GM12878 (cell line): Measurements from ENCODE around the gene ICA1. TPM values are rescaled to one million over a fixed set of nuclear protein-coding genes. Genes with fewer than 3 reads are reported as not detected.

Source experiments
- ATAC-seq: fragments of 200-7000 bp; cut with Tn5 transposase; 3 replicates; pipeline ENCODE4 v1.9.1; 2020; ENCODE audit warnings: mild to moderate bottlenecking, moderate library complexity
- BruUV-seq: library from RNA; stranded (reverse); fragments of 400-500 nt; replicated peaks from 2 replicates; lab custom pipeline; 2021; lab: Mats Ljungman, UMichigan
- CTCF ChIA-PET: fragments of 300-600 bp; sonication (Branson Sonifier 250); formaldehyde crosslinking; extraction: SDS; loops from one replicate; lab custom pipeline; 2021; ENCODE audit warnings: inconsistent platforms; lab: Yijun Ruan, JAX
- POLR2A ChIA-PET: fragments of 350-600 bp; formaldehyde crosslinking; extraction: SDS; loops from one replicate; lab custom pipeline; 2021; ENCODE audit warnings: inconsistent platforms; lab: Charles Lee
- RAD21 ChIA-PET: fragments of 300-600 bp; sonication (Branson Sonifier 250); formaldehyde crosslinking; loops from one replicate; lab custom pipeline; 2023; ENCODE audit warnings: antibody characterized with exemption; ENCODE audit not compliant: unreplicated experiment; lab: Charles Lee
- SMC1A ChIA-PET: fragments of 300-600 bp; sonication (Branson Sonifier 250); formaldehyde crosslinking; loops from one replicate; lab custom pipeline; 2023; ENCODE audit not compliant: unreplicated experiment, uncharacterized antibody; lab: Charles Lee
- DNase-seq: peaks from one replicate; pipeline ENCODE4 v3.0.0-alpha.2; 2011; ENCODE audit warnings: low read depth, low spot score
- FAIRE-seq: peaks from 3 replicates; lab custom pipeline; 2011; peaks lifted over from hg19 to GRCh38; lab: Jason Lieb, UNC
- H2AFZ ChIP-seq: 2 replicates; pipeline ENCODE4 v1.6.0; 2011; ENCODE audit warnings: low read depth, low read length, control low read depth; ENCODE audit not compliant: control insufficient read depth
- H3K27ac ChIP-seq: 2 replicates; pipeline ENCODE4 v1.5.1; 2011; ENCODE audit warnings: control low read depth; ENCODE audit not compliant: control insufficient read depth, insufficient read depth
- H3K27me3 ChIP-seq, 2 experiments: replicated peaks in 1 of 2; 2 replicates each; pipeline versions ENCODE4 v1.6.0 to v1.6.1; 2011; ENCODE audit warnings: low read length in 1 of 2; ENCODE audit not compliant: control insufficient read depth in 2 of 2, insufficient read depth in 2 of 2
- H3K36me3 ChIP-seq, 2 experiments: 2 replicates each; pipeline ENCODE4 v1.5.1; 2011; ENCODE audit warnings: low read length in 1 of 2; ENCODE audit not compliant: control insufficient read depth in 2 of 2, insufficient read depth in 2 of 2
- H3K4me1 ChIP-seq: 2 replicates; pipeline ENCODE4 v1.6.1; 2011; ENCODE audit warnings: mild to moderate bottlenecking, low read length, moderate library complexity, mixed read lengths; ENCODE audit not compliant: control insufficient read depth, insufficient read depth
- H3K4me2 ChIP-seq: 2 replicates; pipeline ENCODE4 v1.6.0; 2011; ENCODE audit warnings: control low read depth; ENCODE audit not compliant: control insufficient read depth, insufficient read depth
- H3K4me3 ChIP-seq: fragments of 200-600 bp; sonication (generic); 2 replicates; pipeline ENCODE4 v1.5.1; 2016
- H3K79me2 ChIP-seq: 2 replicates; pipeline ENCODE4 v1.6.0; 2011; ENCODE audit warnings: low read length; ENCODE audit not compliant: control insufficient read depth, insufficient read depth
- H3K9ac ChIP-seq: 2 replicates; pipeline ENCODE4 v1.8.0; 2011; ENCODE audit warnings: low read length, control low read depth, mixed read lengths; ENCODE audit not compliant: control insufficient read depth, insufficient read depth
- H3K9me3 ChIP-seq: replicated peaks from 3 replicates; pipeline ENCODE4 v1.5.1; 2011; ENCODE audit warnings: mild to moderate bottlenecking, low read length; ENCODE audit not compliant: control insufficient read depth, insufficient read depth
- H4K20me1 ChIP-seq: 2 replicates; pipeline ENCODE4 v1.6.0; 2011; ENCODE audit not compliant: control insufficient read depth, insufficient read depth
- ATF2 ChIP-seq: IDR thresholded peaks from 2 replicates; pipeline ENCODE4 v1.6.1; 2012; ENCODE audit warnings: low read length, inconsistent platforms
- ATF7 ChIP-seq: fragments of 450-650 bp; IDR thresholded peaks from 2 replicates; pipeline ENCODE4 v1.6.1; 2016; ENCODE audit warnings: low read depth, mild to moderate bottlenecking
- CREB1 ChIP-seq: IDR thresholded peaks from 2 replicates; pipeline ENCODE4 v1.6.1; 2012; ENCODE audit warnings: low read depth, mild to moderate bottlenecking, inconsistent platforms
- FOS ChIP-seq: IDR thresholded peaks from 3 replicates; pipeline ENCODE4 v1.6.1; 2011; ENCODE audit warnings: borderline replicate concordance; ENCODE audit not compliant: insufficient read length; ENCODE audit errors: extremely low read depth
- MEF2B ChIP-seq: fragments of 450-650 bp; IDR thresholded peaks from 2 replicates; pipeline ENCODE4 v1.6.1; 2018; ENCODE audit warnings: mild to moderate bottlenecking, moderate library complexity; ENCODE audit not compliant: partially characterized antibody, poor library complexity, severe bottlenecking
- PRDM15 ChIP-seq: fragments of 450-650 bp; formaldehyde crosslinking; IDR thresholded peaks from 2 replicates; pipeline ENCODE4 v1.4.0; 2020; ENCODE audit warnings: mild to moderate bottlenecking, moderate library complexity
- RAD51 ChIP-seq: fragments of 450-650 bp; IDR thresholded peaks from 2 replicates; pipeline ENCODE4 v1.6.1; 2016; ENCODE audit warnings: moderate library complexity, mild to moderate bottlenecking, inconsistent platforms
- SMAD1 ChIP-seq: fragments of 450-650 bp; IDR thresholded peaks from 2 replicates; pipeline ENCODE4 v1.6.1; 2018; ENCODE audit warnings: mild to moderate bottlenecking, low read depth; ENCODE audit not compliant: partially characterized antibody
- SMAD5 ChIP-seq: IDR thresholded peaks from 2 replicates; pipeline ENCODE4 v1.6.1; 2016; ENCODE audit warnings: antibody characterized with exemption, low read depth
- ZNF24 ChIP-seq: fragments of 450-650 bp; IDR thresholded peaks from 2 replicates; pipeline ENCODE4 v1.6.1; 2017; ENCODE audit warnings: antibody characterized with exemption, mild to moderate bottlenecking
- ZNF274 ChIP-seq: IDR thresholded peaks from one replicate; pipeline ENCODE4 v1.8.0; 2011; ENCODE audit not compliant: insufficient read length, insufficient read depth
- ZNF384 ChIP-seq: IDR thresholded peaks from 2 replicates; pipeline ENCODE4 v1.6.1; 2012; ENCODE audit warnings: low read depth, mild to moderate bottlenecking, low read length, improper control_type of control experiment, borderline replicate concordance
- ZSCAN29 ChIP-seq: fragments of 450-650 bp; IDR thresholded peaks from 2 replicates; pipeline ENCODE4 v1.6.1; 2017; ENCODE audit warnings: mild to moderate bottlenecking, moderate library complexity
- WGBS: methylation state at CpG from one replicate; pipeline ENCODE4 v1.1.6; 2016; ENCODE audit warnings: low lambda C conversion rate; ENCODE audit not compliant: insufficient replicate concordance, insufficient coverage; ENCODE audit errors: missing lambda C conversion rate; 5-methylcytosine and 5-hydroxymethylcytosine counted together
- in situ Hi-C: fragments of 300-500 bp; cut with MboI; formaldehyde crosslinking; loops from 9 replicates; pipeline ENCODE4 v1.14.3; 2018; ENCODE audit warnings: mixed read lengths
- intact Hi-C: fragments of 100-400 bp; cut with micrococcal nuclease; formaldehyde crosslinking; loops from one replicate; pipeline ENCODE4 v1.14.2; 2022; ENCODE audit not compliant: unreplicated experiment
- polyA plus RNA-seq, 11 experiments: library from polyadenylated mRNA; depleted of rRNA in 4 of 11; unstranded in 6 of 11; stranded (reverse) in 5 of 11; fragments of >200 nt; fragmentation: Nextera tagmentation in 4 of 11; fragmentation: Illumina TruSeq in 1 of 11; extraction: Ambion mirVana in 4 of 11; extraction: Trizol in 1 of 11; gene quantifications; 1 replicate in 1 of 11; 2 replicates in 10 of 11; pipeline versions ENCODE4 v1.2.1 to v1.2.3, GENCODE V29; 2011 to 2016; ENCODE audit warnings: inconsistent platforms in 2 of 11, missing spikeins in 2 of 11, low read depth in 1 of 11
- total RNA-seq, 4 experiments: library from RNA; depleted of rRNA in 3 of 4; stranded (reverse); fragments of >200 nt in 3 of 4; fragmentation: Illumina TruSeq in 1 of 4; extraction: Trizol in 1 of 4; gene quantifications; 2 replicates each; pipeline versions ENCODE4 v1.2.1 to v1.2.3, GENCODE V29; 2013 to 2021

Gene ICA1
- total and polyA plus RNA-seq, 10 of the 15 experiments (the other 5 are each of a cell fraction or from before 2014, with no cell fraction given) = 1.3 to 35.1 (median 3.3) TPM

GRCh38 chr7:8169171-8169570 lies 92.8 kb downstream of the ICA1 start:
- Histone ChIP-seq H3K36me3 (no peaks in the 10 kb centered on the region), H3K27me3 (no peaks in the 10 kb centered on the region), H3K4me3 (no peak overlapping the region), H3K79me2 (no peaks in the 10 kb centered on the region; the same call in 1 of the 2 replicates), H4K20me1 (no peaks in the 10 kb centered on the region), H3K27ac (no peak overlapping the region), H3K4me2 (no peak overlapping the region), H3K9ac (no peak overlapping the region), H3K9me3 (no peaks in the 10 kb centered on the region), H3K4me1 (no peaks in the 10 kb centered on the region), H2AFZ (no peak overlapping the region)
- intact Hi-C loops = no loop called here
- FAIRE-seq (no peak), DNase-seq (no peak), ATAC-seq (no peak)
- BruUV-seq = no TSS peak
- SMC1A ChIA-PET = interaction anchor here (0.7 to 3.6 kb wide), 6 partner anchors 26 to 103 kb away, joined by 3 to 14 read pairs (median 3); no protein-coding TSS in a partner anchor
- TF ChIP-seq CREB1 (no peak), ZSCAN29 (no peak), RAD51 (no peak), ZNF384 (no peak), ATF2 (no peak), ZNF274 (no peak), FOS (no peak), MEF2B (no peak), SMAD5 (no peak), PRDM15 (no peak), SMAD1 (no peak), ATF7 (no peak), ZNF24 (no peak)
- RAD21 ChIA-PET = interaction anchor here (2.1 kb wide), 1 partner anchor 21 kb away, joined by 4 read pairs; no protein-coding TSS in a partner anchor
- CTCF ChIA-PET = interaction anchor here (0.6 to 1.2 kb wide), 3 partner anchors 14 to 30 kb away, joined by 3 to 4 read pairs (median 3); no protein-coding TSS in a partner anchor
- in situ Hi-C loops = no loop called here
- 52% methylated on average over 1 of the region's 1 CpG for WGBS
- POLR2A ChIA-PET = no interaction called here
